ENCODE measurements around the gene CPS1. TPM values are rescaled to one million over a fixed set of nuclear protein-coding genes. Genes with fewer than 3 reads are reported as not detected.

CPS1 gene
- total RNA-seq, 1 donor from 2014 or later, result 3.8 TPM

DNA sequence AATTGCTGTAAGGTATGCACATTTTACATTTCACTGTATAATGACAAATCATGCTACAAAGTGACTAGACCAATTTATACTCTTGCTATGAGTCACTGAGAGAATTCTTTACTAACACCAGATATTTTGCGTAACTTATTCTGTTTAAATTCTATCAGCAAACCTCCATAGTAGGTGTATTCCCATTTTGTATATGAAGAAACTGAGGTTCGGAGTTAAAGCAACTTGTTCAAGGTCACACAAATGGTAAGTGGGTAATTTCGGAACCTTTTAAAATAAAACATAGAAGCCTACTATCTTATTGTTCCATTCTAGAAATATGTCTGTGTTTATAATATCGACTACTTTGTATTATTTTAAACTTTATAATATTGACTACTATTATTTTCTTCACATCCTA, 15.9 kb upstream of the CPS1 start:
- Histone ChIP-seq H3K27me3 (ENCODE audit: control insufficient read depth, insufficient read depth, low read length) (no peaks in the 10 kb centered on the region), H3K36me3 (ENCODE audit: control insufficient read depth, insufficient read depth, low read length) (no peaks in the 10 kb centered on the region), H3K4me3 (ENCODE audit: low read depth, low read length) (no peak overlapping the region)
- no peak for DNase-seq (ENCODE audit: low read depth)
- TF ChIP-seq, protein P1, sequence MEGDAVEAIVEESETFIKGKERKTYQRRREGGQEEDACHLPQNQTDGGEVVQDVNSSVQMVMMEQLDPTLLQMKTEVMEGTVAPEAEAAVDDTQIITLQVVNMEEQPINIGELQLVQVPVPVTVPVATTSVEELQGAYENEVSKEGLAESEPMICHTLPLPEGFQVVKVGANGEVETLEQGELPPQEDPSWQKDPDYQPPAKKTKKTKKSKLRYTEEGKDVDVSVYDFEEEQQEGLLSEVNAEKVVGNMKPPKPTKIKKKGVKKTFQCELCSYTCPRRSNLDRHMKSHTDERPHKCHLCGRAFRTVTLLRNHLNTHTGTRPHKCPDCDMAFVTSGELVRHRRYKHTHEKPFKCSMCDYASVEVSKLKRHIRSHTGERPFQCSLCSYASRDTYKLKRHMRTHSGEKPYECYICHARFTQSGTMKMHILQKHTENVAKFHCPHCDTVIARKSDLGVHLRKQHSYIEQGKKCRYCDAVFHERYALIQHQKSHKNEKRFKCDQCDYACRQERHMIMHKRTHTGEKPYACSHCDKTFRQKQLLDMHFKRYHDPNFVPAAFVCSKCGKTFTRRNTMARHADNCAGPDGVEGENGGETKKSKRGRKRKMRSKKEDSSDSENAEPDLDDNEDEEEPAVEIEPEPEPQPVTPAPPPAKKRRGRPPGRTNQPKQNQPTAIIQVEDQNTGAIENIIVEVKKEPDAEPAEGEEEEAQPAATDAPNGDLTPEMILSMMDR (IDR thresholded peaks at IDR 0.05; ENCODE audit: insufficient read depth, low read length, poor library complexity, severe bottlenecking), result no peak

DNA sequence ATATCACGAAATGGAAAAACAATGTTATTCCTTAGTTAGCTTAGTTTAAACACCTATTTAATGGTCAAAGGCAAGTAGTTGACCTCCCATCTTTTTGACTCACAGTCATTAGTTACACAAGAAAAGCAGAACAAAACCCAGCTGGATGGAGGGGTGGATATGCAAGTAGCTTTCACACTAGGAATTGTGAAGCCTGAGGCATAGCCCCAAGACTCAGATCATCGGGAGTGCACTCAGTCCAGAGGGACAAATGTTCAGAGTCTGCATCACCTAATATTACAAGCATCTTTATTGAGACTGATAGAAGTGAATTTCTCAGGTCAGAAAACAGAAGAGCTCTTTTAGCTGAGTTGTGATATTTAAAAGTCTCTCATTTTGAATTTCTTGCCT, 15.5 kb upstream of the CPS1 start:
- Histone ChIP-seq H3K36me3 (ENCODE audit: control insufficient read depth, insufficient read depth, low read length) (no peaks in the 10 kb centered on the region), H3K27me3 (ENCODE audit: control insufficient read depth, insufficient read depth, low read length) (no peaks in the 10 kb centered on the region), H3K4me3 (ENCODE audit: low read depth, low read length) (no peak overlapping the region)
- DNase-seq (ENCODE audit: low read depth), result no peak
- TF ChIP-seq, protein P1 (IDR thresholded peaks at IDR 0.05; ENCODE audit: insufficient read depth, low read length, poor library complexity, severe bottlenecking), result no peak

DNA sequence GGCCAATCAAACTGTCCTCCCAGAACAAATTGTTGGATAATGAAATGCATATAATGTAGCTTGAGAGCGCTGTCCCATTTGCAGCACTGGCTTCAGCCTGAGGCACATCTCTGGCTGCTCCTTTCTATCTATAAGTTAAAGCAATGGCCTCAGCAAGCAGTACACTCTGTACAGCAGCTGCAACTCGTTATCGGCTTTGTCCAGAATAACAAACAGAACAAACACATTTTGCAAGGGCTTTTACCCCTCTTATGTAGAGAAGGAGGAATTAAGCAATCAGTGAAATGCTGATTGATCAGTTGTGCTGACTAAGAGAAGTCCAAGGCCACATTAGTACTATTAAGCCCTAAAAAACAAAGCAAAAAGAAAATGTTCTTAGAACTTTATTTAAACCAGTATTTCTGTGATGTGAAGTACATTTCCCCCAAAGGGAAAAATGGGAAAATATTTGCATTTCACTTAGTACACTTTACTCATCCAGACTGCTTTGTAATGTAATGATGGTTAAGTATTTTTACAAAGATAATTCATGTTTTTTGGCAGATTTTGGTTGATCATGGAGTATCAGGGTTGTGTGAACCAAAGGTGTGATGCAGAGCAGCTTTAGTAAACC, 15.0 kb upstream of the CPS1 start:
- no peaks in the 10 kb centered on the region for H3K27me3 ChIP-seq (ENCODE audit: control insufficient read depth, insufficient read depth, low read length)
- no peak for DNase-seq (ENCODE audit: low read depth)
- TF ChIP-seq, protein P1 (IDR thresholded peaks at IDR 0.05; ENCODE audit: insufficient read depth, low read length, poor library complexity, severe bottlenecking), result no peak
- H3K36me3 ChIP-seq (ENCODE audit: control insufficient read depth, insufficient read depth, low read length), result no peaks in the 10 kb centered on the region
- no peak overlapping the region for H3K4me3 ChIP-seq (ENCODE audit: low read depth, low read length)

DNA sequence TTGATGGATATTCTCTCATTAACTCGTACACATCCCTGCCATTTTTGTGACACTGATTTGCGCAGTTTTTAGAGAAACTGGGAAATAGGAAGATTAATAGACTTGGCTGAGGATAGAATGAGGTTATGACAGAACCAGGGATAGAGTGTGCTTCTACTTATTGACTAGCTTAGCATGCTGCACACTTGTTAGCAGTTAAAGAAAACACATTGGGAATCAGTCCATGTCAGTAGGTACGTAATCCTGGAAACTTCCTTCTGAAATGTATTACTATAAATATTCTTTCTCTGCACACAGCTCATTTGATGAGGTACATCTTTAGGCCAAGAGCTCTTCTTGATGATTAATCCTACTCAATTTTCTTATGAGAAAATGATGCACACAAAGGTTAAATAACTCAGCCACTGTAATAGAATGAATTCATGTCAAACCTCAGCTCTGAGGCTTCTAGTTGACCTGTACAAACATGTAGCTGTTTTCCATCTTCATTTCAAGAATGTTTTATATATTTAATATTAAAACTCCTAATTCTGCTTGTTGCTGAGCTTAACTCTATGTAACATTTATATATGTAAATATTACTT, 12.3 kb upstream of the CPS1 start:
- H3K27me3 ChIP-seq (ENCODE audit: control insufficient read depth, insufficient read depth, low read length), result no peaks in the 10 kb centered on the region
- no peak for DNase-seq (ENCODE audit: low read depth)
- TF ChIP-seq, protein P1 (IDR thresholded peaks at IDR 0.05; ENCODE audit: insufficient read depth, low read length, poor library complexity, severe bottlenecking), result no peak
- H3K4me3 ChIP-seq (ENCODE audit: low read depth, low read length), result no peak overlapping the region
- H3K36me3 ChIP-seq (ENCODE audit: control insufficient read depth, insufficient read depth, low read length), result no peaks in the 10 kb centered on the region

DNA sequence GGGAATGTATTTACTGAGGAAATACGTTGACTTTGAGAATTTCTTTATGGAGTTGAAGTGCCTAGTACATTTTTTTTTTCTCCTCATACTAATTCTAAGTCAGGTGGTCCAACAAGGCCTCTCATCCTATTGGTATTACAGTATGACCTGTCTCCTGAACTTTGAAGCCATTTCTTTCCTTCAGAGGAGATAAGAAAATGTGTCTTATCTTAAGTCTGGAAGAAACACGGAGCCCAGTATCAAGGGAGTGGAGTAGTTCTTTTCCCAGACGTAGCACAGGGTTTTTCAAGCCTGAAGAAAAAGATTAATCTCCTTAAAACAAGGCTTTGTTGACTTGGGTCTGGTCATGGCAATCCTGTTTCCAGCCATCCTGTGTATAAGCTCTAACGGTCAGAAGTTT, 11.6 kb upstream of the CPS1 start:
- H3K4me3 ChIP-seq (ENCODE audit: low read depth, low read length), result no peak overlapping the region
- DNase-seq (ENCODE audit: low read depth), result no peak
- TF ChIP-seq, protein P1 (IDR thresholded peaks at IDR 0.05; ENCODE audit: insufficient read depth, low read length, poor library complexity, severe bottlenecking), result no peak

More for the DNA sequence above, 11.6 kb upstream of the CPS1 start:
- Histone ChIP-seq H3K36me3 (ENCODE audit: control insufficient read depth, insufficient read depth, low read length) (no peaks in the 10 kb centered on the region), H3K27me3 (ENCODE audit: control insufficient read depth, insufficient read depth, low read length) (no peaks in the 10 kb centered on the region)
